ENCODE results near the gene NDUFA8.

Gene NDUFA8

GRCh38 chr9:122100756-122101155, 58.8 kb downstream of the NDUFA8 start:
- no peak for DNase-seq (ENCODE audit: low read depth, low spot score)

GRCh38 chr9:122099271-122099869, 60.2 kb downstream of the NDUFA8 start:
- in situ Hi-C loops (cut with HindIII; ENCODE audit: low sequenced_read_pairs) = no loop called here
- no peak overlapping the region for H3K4me3 ChIP-seq (ENCODE audit: low read depth, low read length)
- peak; percentile 76 for TF ChIP-seq CTCF (IDR thresholded peaks at IDR 0.05; ENCODE audit: low read depth, low read length)
- peak; percentile 73 for DNase-seq (ENCODE audit: low read depth, low spot score)

More at GRCh38 chr9:122100756-122101155, 58.8 kb downstream of the NDUFA8 start:
- in situ Hi-C loops (cut with HindIII; ENCODE audit: low sequenced_read_pairs) = no loop called here
- TF ChIP-seq CTCF (IDR thresholded peaks at IDR 0.05; ENCODE audit: low read depth, low read length) = no peak
- H3K4me3 ChIP-seq (ENCODE audit: low read depth, low read length) = no peak overlapping the region

GRCh38 chr9:122097679-122098315, 61.8 kb downstream of the NDUFA8 start:
- no peak for DNase-seq (ENCODE audit: low read depth, low spot score)
- in situ Hi-C loops (cut with HindIII; ENCODE audit: low sequenced_read_pairs) = no loop called here
- H3K4me3 ChIP-seq (ENCODE audit: low read depth, low read length) = no peak overlapping the region
- no peak for TF ChIP-seq CTCF (IDR thresholded peaks at IDR 0.05; ENCODE audit: low read depth, low read length)

GRCh38 chr9:122096620-122097415, 62.8 kb downstream of the NDUFA8 start:
- in situ Hi-C loops (cut with HindIII; ENCODE audit: low sequenced_read_pairs) = no loop called here
- DNase-seq (ENCODE audit: low read depth, low spot score) = no peak
- TF ChIP-seq CTCF (IDR thresholded peaks at IDR 0.05; ENCODE audit: low read depth, low read length) = no peak

GRCh38 chr9:122095010-122095767, 64.4 kb downstream of the NDUFA8 start:
- DNase-seq (ENCODE audit: low read depth, low spot score) = peak; percentile 79
- in situ Hi-C loops (cut with HindIII; ENCODE audit: low sequenced_read_pairs) = no loop called here
- peak; percentile 79 for TF ChIP-seq CTCF (IDR thresholded peaks at IDR 0.05; ENCODE audit: low read depth, low read length)
- no peak overlapping the region for H3K4me3 ChIP-seq (ENCODE audit: low read depth, low read length)

More at GRCh38 chr9:122096620-122097415, 62.8 kb downstream of the NDUFA8 start:
- H3K4me3 ChIP-seq (ENCODE audit: low read depth, low read length) = no peak overlapping the region
